ENCODE measurements around the gene FKRP.

The FKRP gene

GRCh38 chr19:46753420-46754155 is 7.7 kb downstream of the FKRP start:
- DNase-seq (ENCODE audit: insufficient read length, low spot score) = no peak
- FAIRE-seq = no peak
- TF ChIP-seq CTCF (IDR thresholded peaks at IDR 0.05; ENCODE audit: insufficient read depth, missing control alignments) = peak; percentile 60

GRCh38 chr19:46755077-46755852 is 9.4 kb downstream of the FKRP start:
- TF ChIP-seq CTCF (IDR thresholded peaks at IDR 0.05; ENCODE audit: insufficient read depth, missing control alignments) = no peak
- FAIRE-seq (no peak), DNase-seq (ENCODE audit: insufficient read length, low spot score) (no peak)

GRCh38 chr19:46755853-46756543 is 10.1 kb downstream of the FKRP start:
- DNase-seq (ENCODE audit: insufficient read length, low spot score) (no peak), FAIRE-seq (no peak)
- TF ChIP-seq CTCF (IDR thresholded peaks at IDR 0.05; ENCODE audit: insufficient read depth, missing control alignments) = no peak

DNA sequence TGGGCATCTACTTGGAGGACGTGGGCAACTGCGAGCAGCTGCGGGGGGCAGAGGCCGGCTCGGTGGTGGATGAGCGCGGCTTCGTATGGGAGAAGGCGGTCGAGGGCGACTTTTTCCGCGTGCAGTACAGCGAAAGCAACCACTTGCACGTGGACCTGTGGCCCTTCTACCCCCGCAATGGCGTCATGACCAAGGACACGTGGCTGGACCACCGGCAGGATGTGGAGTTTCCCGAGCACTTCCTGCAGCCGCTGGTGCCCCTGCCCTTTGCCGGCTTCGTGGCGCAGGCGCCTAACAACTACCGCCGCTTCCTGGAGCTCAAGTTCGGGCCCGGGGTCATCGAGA is 10.7 kb downstream of the FKRP start:
- DNase-seq (ENCODE audit: insufficient read length, low spot score) = no peak
- no peak for TF ChIP-seq CTCF (IDR thresholded peaks at IDR 0.05; ENCODE audit: insufficient read depth, missing control alignments)
- FAIRE-seq = no peak

DNA sequence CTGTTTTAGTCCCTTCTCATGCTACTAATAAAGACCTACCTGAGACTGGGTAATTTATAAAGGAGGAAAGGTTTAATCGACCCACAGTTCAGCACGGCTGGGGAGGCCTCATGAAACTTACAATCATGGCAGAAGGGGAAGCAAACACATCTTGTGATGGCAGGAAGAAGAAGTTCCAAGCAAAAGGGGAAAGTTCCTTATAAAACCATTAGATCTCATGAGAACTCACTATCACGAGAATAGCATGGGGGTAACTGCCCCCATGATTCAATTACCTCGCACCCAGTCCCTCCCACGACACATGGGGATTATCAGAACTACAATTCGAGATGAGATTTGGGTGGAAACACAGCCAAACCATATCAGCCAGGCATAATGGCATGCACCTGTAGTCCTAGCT is 13.3 kb downstream of the FKRP start:
- DNase-seq (ENCODE audit: insufficient read length, low spot score) (no peak), FAIRE-seq (no peak)
- no peak for TF ChIP-seq CTCF (IDR thresholded peaks at IDR 0.05; ENCODE audit: insufficient read depth, missing control alignments)

DNA sequence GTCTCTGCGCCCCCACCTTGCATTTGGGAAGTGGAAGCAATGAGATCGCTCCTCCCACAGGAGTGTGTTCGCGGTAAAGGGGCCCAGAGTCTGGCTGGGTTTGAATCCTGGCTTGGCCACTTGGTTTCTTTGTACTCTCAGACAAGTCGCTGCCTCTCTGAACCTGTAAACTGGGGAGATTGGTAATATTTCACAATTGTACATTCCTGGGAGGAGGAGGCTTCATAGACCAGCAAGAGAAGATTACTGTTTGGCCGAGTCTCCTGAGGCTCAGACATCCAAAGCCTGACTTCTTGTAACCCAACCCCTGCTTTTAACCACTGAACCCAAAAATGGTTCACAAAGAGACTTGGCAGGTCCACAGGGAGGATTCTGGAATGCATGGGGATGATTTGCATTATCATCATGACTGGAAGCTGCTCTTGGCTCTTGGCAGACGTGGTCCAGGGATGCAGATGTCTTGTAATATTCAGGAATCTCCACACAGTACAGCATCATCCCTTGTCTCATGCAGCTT is 14.0 kb downstream of the FKRP start:
- FAIRE-seq = no peak

More for the DNA sequence above, 14.0 kb downstream of the FKRP start:
- no peak for DNase-seq (ENCODE audit: insufficient read length, low spot score)
- no peak for TF ChIP-seq CTCF (IDR thresholded peaks at IDR 0.05; ENCODE audit: insufficient read depth, missing control alignments)

Measured in D721Med (cell line).